GM18520 (cell line): ENCODE results near the gene SASH1.

Experiments
- ATAC-seq: cut with Tn5 transposase; IDR thresholded peaks from one replicate; pipeline ENCODE4 v1.9.1; 2021; ENCODE audit not compliant: unreplicated experiment

Gene SASH1

DNA sequence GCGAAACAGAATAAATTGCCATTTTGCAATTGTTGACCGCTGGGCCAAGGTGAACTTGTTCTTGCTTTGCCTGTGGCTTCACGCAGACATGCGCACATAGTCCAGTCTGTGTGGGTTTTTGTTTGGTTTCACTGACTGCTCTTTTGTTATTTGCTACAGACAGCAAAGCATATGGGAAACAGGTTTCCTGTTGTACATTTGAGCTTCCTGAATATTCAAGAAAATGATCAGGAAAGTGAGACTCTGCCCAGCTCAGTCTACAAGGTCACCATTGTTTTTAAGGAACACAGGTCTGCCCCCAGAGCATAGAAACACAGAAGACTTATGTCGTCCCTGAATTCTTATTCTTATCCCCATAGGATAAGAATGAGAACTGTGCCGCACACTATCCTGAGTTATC is 55.6 kb downstream of the SASH1 start:
- ATAC-seq = no peak

DNA sequence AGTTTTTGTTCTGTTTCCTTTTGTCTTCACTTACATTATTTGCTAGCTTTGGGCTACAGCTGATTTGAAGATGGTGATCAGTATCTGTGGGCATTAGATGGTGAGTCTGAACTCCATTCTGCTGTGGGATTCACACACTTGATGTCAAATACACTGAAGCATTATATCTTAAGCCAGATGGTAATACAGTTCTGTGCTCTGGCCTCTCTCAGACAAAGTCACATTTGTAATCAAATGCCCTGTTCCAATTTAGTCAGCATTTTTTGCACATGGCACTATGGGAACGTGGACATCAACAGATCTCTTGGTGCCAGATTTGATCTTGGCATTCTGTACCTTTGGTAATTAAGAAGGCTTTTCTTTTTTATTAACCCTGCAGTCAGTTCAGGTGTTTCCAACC is 56.0 kb downstream of the SASH1 start:
- no peak for ATAC-seq

GRCh38 chr6:148401571-148401970 is 58.9 kb downstream of the SASH1 start:
- no peak for ATAC-seq

DNA sequence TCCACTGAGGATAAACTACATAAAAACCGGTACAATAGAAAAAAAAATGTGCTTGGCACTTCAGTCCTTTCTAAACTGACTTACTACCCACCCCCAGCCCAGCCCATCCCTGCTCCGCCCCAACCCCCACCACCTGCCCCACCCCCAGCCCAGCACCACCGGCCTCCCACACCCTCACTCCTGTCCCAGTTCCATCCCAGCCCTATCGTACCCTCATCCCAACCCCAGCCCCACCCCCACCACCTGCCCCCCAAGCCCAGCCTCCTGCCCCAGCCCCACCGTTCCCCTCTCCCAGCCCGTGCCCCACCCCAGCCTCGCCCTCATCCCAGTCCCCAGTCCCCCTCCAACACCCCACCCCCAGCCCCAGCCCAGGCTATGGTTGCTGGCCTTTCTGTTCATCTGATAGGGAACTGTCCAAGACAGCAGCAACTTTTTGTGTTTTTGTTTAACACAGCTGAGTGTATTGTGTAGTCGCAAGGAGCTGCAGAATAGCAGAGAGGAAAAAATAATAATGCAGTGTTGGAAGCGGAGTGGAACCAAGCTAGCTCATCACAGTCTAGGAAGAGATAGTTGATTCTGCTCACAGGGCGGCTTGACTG is 61.9 kb downstream of the SASH1 start:
- ATAC-seq = no peak

- no peak for ATAC-seq
Observed at GRCh38 chr6:148405894-148406293, 63.3 kb downstream of the SASH1 start.

GRCh38 chr6:148406579-148407371 is 64.1 kb downstream of the SASH1 start:
- ATAC-seq = no peak

DNA sequence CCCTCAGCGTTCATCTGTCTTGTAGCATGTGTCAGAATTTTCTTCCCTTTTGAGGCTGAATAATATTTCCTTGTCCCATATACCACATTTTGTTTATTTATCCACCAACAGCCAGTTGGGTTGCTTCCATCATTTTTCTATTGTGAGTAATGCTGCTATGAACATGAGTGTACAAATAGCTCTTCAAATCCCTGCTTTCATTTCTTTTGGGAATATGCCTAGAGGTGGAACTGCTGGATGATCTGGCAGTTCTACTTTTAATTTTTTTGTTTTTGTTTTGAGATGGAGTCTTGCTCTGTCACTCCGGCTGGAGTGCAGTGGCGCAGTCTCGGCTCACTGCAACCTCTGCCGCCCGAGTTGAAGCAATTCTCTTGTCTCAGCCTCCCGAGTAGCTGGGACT is 64.7 kb downstream of the SASH1 start:
- ATAC-seq = no peak

DNA sequence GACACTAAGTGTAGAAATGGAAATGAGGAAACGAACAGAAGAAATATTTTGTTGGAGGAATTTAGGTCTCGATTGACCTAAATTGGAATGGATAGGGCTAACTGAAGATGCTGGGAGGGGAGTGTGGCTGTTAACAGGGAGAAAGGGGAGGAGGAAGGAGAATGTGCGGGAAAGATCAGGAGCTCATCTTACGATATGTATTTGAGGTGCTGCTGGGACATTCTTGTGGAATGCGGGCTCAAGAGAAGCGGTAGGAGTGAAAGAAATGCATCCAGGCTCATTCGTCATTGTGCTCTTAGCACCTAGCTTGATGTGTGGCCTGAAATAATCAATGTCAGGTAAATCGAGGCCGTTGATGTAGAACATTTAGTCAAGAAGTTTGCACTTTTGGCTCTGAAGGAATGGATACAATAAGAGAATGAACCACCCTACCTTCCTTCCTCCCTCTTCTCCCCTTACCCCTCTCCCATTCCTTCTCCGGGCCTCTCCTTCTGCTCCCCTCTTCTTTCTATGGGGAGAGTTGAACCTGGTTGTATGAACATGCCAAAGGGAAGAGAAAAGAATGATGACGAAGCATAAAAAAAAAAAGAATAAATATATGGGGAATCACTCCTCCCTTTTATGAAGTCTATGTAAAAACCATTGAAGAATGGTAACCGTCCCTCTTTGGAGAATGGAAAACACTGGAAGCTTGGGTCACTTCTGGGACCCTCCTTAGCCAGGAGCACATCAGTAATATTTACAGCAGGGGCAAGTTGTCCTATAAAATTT is 70.9 kb downstream of the SASH1 start:
- no peak for ATAC-seq

DNA sequence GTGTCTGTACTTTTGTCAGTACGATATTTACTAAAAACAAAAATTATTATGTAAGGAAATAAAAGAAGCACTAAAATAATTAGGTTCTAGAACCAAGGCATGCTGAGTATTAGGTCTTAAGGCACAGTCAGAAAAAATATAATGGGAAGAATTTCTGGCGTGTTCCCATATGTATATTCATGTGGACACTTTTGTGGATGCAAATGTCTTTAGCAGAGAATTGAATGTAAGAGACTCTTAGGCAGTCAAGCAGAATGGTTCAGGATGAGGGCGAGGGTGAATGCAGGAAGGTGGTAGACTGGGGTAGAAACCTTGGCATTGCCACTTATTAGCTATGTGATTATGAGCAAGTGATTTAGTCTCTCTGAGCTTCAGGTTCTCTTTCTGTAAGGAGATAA is 71.5 kb downstream of the SASH1 start:
- ATAC-seq = no peak

GRCh38 chr6:148414836-148415235 is 72.2 kb downstream of the SASH1 start:
- no peak for ATAC-seq

- no peak for ATAC-seq
Observed at GRCh38 chr6:148415511-148416260, 73.0 kb downstream of the SASH1 start.

GRCh38 chr6:148416330-148416965 is 73.8 kb downstream of the SASH1 start:
- no peak for ATAC-seq

GRCh38 chr6:148417045-148417444 is 74.4 kb downstream of the SASH1 start:
- ATAC-seq = no peak

DNA sequence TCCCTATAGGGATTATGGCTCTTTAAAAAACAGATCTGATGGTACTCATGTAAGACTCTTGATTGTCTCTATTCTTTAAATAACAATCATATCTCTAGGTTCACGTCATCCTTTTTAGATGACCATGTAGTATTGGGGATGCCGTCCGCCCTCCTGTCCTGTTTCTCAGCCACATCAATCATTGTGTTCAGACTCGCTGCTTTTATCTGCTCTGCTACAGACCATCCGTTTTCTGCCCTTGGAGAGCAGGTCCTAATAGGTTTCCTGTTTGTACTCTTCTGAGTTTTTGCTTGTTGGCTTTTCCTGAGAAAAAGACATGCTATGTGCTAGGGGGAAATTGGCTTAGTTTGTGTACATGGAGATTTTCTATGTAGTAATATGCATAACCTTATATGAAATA is 76.8 kb downstream of the SASH1 start:
- no peak for ATAC-seq

DNA sequence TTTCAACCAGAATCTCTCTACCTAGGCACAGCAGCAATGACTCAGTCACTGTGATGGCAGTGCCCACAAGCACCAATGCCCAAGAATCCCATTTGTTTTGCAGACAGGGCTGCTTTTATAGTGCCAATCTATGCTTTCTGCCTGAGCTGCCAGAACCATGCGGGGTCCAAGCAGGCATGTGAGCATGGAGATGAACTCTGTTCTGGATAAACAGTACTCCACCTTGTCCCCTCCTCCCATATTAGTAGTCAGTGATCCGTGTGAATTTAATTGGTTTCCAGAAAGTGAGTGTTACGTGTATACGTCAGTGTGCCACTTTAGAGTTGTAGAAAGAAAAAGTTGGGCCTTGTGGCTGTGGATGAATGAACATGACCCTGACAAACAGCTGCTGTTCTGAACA is 79.4 kb downstream of the SASH1 start:
- no peak for ATAC-seq

DNA sequence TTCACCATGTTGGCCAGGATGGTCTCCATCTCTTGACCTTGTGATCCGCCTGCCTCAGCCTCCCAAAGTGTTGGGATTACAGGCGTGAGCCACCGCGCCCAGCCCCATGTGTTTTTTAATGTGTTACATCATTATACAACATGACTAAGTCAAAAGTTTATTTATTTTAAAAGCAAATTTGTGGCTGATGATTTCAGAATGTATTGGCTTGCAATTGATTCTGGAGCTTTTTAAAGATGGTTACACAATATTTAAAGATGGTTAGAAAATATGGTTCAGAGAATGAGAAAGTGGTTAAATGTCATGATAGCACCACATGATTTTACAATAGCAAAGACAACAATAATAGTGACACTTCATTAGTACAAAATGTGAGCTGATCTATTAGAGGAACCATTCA is 80.5 kb downstream of the SASH1 start:
- ATAC-seq = no peak

DNA sequence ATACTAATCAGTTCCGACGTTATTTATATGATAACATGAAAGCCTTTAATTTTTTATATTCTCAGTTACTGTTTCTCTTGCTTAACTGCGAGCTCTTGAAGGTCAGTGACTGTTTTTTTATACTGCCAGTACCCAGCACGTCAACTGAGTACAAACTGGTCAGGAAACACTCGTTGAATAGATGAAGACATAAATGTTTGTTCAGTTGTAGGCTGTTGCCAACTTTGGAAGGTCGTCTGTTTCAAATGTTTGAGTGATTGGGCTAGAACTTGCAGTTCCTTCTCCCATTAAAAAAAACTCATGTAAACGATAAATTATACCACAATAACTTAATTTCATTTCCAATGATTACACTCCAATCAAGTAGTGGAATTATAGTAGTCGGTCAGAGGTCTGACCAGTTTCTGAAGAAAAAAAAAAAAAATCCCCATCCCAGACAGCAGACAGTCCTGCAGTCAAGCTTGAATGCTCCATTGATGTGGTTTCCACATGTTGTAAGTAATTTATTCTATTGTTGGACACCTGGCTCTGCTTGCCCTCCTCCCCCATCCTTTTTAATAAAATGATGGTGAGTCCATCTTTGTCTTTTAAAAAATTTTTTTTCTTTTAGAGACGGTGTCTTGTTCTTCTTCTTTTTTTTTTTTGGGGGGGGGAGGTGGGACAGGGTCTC is 81.1 kb downstream of the SASH1 start:
- no peak for ATAC-seq

GRCh38 chr6:148425443-148425842 is 82.8 kb downstream of the SASH1 start:
- ATAC-seq = no peak

- no peak for ATAC-seq
Observed at GRCh38 chr6:148426317-148426977, 83.8 kb downstream of the SASH1 start.

DNA sequence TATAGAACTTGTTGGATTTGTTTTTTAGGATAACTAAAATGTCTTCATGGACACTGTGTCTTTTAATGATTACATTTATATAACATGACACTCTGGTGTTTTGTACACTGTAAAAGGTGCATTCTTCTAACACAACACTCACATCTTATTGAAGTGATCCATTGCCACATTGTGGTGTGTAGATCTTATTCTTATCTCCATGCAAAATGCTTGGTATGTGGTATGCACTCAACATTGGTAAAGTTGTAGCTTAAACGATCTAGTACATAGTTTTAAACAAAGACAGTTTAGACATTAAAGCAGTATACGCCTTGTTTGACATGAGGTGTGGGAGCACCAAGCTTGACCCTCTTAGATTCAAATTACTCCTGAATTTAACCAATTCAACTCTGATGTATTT is 84.7 kb downstream of the SASH1 start:
- ATAC-seq = no peak
